Progenitor cell of endocrine pancreas (in vitro differentiated cells): ENCODE data around the gene TMEM169. TPM values are rescaled to one million over a fixed set of nuclear protein-coding genes. Genes with fewer than 3 reads are reported as not detected.
"Not testable (repeated sequence)": the region's sequence is repeated elsewhere in the genome, so short reads cannot be mapped to it uniquely, and the experiment has no call there.

Source experiments
- DNase-seq: peaks from one replicate; pipeline ENCODE4 v3.0.0; 2021; ENCODE audit warnings: low spot score; ENCODE audit not compliant: unreplicated experiment
- H3K27ac Mint-ChIP-seq: 2 replicates; pipeline ENCODE4 v1.8.0; 2021; ENCODE audit warnings: mild to moderate bottlenecking, moderate library complexity, mixed read lengths
- H3K27me3 Mint-ChIP-seq: 2 replicates; pipeline ENCODE4 v1.8.0; 2021; ENCODE audit warnings: mixed read lengths
- H3K36me3 Mint-ChIP-seq: 2 replicates; pipeline ENCODE4 v1.8.0; 2022; ENCODE audit warnings: mixed read lengths; ENCODE audit not compliant: insufficient read depth
- H3K4me1 Mint-ChIP-seq: 2 replicates; pipeline ENCODE4 v1.8.0; 2021; ENCODE audit warnings: low read depth, mixed read lengths
- H3K4me3 Mint-ChIP-seq: 2 replicates; pipeline ENCODE4 v1.8.0; 2021; ENCODE audit warnings: low read depth, mild to moderate bottlenecking, moderate library complexity, mixed read lengths
- H3K9me3 Mint-ChIP-seq: 2 replicates; pipeline ENCODE4 v1.8.0; 2021; ENCODE audit warnings: low read depth, mixed read lengths
- total RNA-seq: library from RNA; stranded (reverse); gene quantifications from 2 replicates; pipeline ENCODE4 v1.2.1, GENCODE V29; 2021
- TF ChIP-seq, protein P1 (sequence below): fragments of 200-600 bp; sonication (generic); IDR thresholded peaks from one replicate; pipeline ENCODE4 v1.5.0; 2021; ENCODE audit warnings: antibody characterized with exemption, mild to moderate bottlenecking; ENCODE audit not compliant: unreplicated experiment

Gene TMEM169
- total RNA-seq, 1 donor from 2014 or later, result 3.6 TPM

DNA sequence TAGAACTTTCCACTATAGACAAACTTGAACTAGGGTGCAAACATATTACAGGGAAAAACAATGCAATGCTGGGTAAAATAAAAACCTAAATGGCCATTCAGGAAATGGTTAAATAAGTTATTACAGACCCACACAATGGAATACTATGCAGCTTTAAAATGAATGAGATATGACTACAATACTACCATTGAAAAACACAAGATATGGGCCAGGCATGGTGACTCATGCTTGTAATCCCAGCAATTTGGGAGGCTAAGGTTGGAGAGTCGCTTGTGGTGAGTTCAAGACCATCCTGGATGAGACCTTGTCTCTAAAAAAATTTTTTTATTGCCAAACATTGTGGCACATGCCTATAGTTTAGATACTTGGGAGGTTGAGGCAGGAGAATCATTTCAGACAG, 6.9 kb upstream of the TMEM169 start:
- no peak overlapping the region for H3K4me3 Mint-ChIP-seq
- peaks cover 9% of the 10 kb centered on the region for H3K4me1 Mint-ChIP-seq
- no peak for DNase-seq
- no peak overlapping the region for H3K27ac Mint-ChIP-seq
- no peaks in the 10 kb centered on the region for H3K27me3 Mint-ChIP-seq
- TF ChIP-seq, protein P1, sequence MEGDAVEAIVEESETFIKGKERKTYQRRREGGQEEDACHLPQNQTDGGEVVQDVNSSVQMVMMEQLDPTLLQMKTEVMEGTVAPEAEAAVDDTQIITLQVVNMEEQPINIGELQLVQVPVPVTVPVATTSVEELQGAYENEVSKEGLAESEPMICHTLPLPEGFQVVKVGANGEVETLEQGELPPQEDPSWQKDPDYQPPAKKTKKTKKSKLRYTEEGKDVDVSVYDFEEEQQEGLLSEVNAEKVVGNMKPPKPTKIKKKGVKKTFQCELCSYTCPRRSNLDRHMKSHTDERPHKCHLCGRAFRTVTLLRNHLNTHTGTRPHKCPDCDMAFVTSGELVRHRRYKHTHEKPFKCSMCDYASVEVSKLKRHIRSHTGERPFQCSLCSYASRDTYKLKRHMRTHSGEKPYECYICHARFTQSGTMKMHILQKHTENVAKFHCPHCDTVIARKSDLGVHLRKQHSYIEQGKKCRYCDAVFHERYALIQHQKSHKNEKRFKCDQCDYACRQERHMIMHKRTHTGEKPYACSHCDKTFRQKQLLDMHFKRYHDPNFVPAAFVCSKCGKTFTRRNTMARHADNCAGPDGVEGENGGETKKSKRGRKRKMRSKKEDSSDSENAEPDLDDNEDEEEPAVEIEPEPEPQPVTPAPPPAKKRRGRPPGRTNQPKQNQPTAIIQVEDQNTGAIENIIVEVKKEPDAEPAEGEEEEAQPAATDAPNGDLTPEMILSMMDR, result no peak
- no peaks in the 10 kb centered on the region for H3K36me3 Mint-ChIP-seq
- no peaks in the 10 kb centered on the region for H3K9me3 Mint-ChIP-seq

DNA sequence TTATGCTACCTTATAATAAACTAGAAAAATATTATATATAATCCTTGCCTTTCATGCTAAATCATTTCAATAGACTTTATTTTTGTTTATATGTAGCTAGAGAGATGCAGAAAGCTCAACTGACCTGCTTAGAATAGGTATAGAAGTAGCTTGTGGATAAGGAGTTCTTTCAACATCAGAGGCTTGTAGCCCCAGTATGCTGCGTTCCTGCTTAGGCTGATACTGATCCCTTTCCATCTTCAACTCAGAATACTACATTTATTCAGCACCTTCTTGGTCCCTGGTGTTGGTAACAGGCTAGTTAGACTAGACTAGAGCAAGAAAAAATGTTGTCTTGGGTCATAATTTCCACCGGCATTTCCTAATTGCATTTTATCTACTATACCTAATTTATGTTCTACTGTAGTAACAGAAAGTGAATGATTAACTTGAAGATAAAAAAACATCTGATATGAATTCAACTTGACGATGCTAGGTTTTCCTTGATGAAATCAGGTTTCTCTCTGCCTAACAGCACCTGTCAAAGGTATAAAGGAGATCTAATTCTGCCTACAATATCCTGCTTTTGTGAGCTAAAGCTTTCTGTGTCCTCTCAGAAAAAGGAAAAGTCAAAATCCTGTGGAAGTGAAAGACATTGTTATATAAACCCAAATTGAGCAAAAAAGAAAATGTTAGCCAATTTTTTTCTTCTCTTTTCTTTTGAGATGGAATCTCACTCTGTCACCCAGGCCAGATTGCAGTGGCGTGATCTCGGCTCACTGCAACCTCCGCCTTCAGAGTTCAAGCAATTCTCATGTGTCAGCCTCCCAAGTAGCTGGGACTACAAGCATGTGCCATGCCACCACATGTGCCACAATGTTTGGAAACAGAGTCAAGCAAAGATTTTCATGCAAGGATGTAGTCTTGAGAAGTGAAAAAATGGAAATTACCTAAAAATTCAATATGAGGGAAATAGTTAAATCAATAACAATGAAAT, 5.9 kb upstream of the TMEM169 start:
- Mint-ChIP-seq H3K4me1 (peaks cover 10% of the 10 kb centered on the region), H3K9me3 (no peaks in the 10 kb centered on the region), H3K27ac (peak overlapping the region; percentile 38), H3K27me3 (no peaks in the 10 kb centered on the region), H3K4me3 (no peak overlapping the region), H3K36me3 (no peaks in the 10 kb centered on the region)
- TF ChIP-seq, protein P1, result no peak
- DNase-seq, result no peak

DNA sequence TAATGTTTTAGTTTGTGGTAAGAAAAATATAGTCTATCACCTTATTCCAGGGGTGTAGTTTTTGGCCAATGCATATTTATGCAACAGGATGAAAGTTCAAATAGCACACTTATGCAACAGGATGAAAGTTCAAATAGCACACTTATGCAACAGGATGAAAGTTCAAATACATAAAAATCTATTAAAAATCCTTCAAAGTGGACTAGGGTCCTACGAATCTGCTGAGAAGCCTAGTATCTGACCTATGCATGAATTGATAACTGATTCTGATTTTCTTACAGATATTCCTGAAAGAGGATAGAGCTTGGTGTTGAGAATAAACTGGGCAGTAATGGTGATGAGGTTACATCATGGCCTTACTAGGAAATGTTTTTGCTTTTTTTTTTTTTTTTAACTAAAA, 2.9 kb upstream of the TMEM169 start:
- Mint-ChIP-seq H3K4me3 (no peak overlapping the region), H3K36me3 (no peaks in the 10 kb centered on the region), H3K27me3 (peaks cover 13% of the 10 kb centered on the region), H3K4me1 (peaks cover 23% of the 10 kb centered on the region), H3K9me3 (no peaks in the 10 kb centered on the region), H3K27ac (no peak overlapping the region)
- TF ChIP-seq, protein P1, result no peak
- DNase-seq, result no peak

DNA sequence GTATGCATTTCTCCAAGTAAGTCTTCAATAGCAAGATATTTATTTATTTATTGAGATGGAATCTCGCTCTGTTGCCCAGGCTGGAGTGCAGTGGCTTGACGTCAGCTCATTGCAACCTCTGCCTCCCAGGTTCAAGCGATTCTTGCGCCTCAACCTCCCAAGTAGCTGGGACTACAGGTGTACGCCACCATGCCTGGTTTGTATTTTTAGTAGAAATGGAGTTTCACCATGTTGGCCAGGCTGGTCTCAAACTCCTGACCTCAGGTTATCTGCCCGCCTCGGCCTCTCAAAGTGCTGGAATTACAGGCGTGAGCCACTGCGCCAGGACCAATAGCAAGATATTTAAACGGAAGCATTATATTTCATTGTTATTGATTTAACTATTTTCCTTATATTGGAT, 1.7 kb upstream of the TMEM169 start:
- not testable (repeated sequence) for DNase-seq, H3K4me3 Mint-ChIP-seq, H3K27ac Mint-ChIP-seq, H3K36me3 Mint-ChIP-seq, H3K9me3 Mint-ChIP-seq
- peaks cover 32% of the 10 kb centered on the region for H3K4me1 Mint-ChIP-seq
- H3K27me3 Mint-ChIP-seq, result peaks cover 13% of the 10 kb centered on the region

DNA sequence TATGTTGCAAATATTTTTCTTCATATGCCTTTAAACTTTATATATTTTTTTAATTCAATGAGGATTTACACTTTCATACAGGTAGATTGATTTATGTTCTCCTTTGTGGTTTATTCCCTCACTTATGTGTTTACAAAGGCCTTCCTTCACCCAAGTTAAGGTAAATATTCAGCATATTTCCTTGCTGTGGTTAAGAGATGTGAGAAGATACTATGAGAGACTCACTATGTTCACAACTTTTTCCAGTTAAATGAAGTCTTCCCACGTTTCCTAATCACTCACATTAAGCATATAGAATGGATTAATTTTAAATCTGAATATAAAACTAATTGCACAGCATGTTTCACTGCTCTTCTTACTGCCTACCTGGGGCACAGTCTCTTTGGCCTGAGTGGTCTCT, 707 bp upstream of the TMEM169 start:
- no peaks in the 10 kb centered on the region for H3K9me3 Mint-ChIP-seq
- DNase-seq, result no peak
- H3K27ac Mint-ChIP-seq, result peak overlapping the region; percentile 59
- TF ChIP-seq, protein P1, result no peak
- no peaks in the 10 kb centered on the region for H3K36me3 Mint-ChIP-seq
- H3K4me3 Mint-ChIP-seq, result peak overlapping the region; percentile 78
- H3K27me3 Mint-ChIP-seq, result peaks cover 13% of the 10 kb centered on the region
- H3K4me1 Mint-ChIP-seq, result peaks cover 31% of the 10 kb centered on the region
